Dermis microvascular lymphatic vessel endothelial cell (primary cell): ENCODE data around the gene LRRN2. TPM values are rescaled to one million over a fixed set of nuclear protein-coding genes. Genes with fewer than 3 reads are reported as not detected.
"Not testable (repeated sequence)": the region's sequence is repeated elsewhere in the genome, so short reads cannot be mapped to it uniquely, and the experiment has no call there.

Source experiments
- DNase-seq, 2 donors: peaks; one replicate each; pipeline versions ENCODE4 v3.0.0 to v3.0.0-alpha.2; 2010; ENCODE audit warnings: low read depth in 2 of 2
- total RNA-seq: library from RNA; depleted of rRNA; stranded (reverse); fragments of >200 nt; gene quantifications from 2 replicates; pipeline ENCODE4 v1.2.1, GENCODE V29; 2014

LRRN2 gene
- total RNA-seq, 1 donor from 2014 or later: 0.13 TPM

- no peak for DNase-seq
These were observed 110.0 kb downstream of the LRRN2 start for GRCh38 chr1:204575221-204576190.

GRCh38 chr1:204574865-204575163, 110.7 kb downstream of the LRRN2 start:
- no peak for DNase-seq

- no peak for DNase-seq
These were observed 111.3 kb downstream of the LRRN2 start for GRCh38 chr1:204574016-204574864.

- DNase-seq: no peak
These were observed 112.3 kb downstream of the LRRN2 start for GRCh38 chr1:204572923-204573922.

GRCh38 chr1:204571631-204572030, 113.9 kb downstream of the LRRN2 start:
- no peak for DNase-seq

GRCh38 chr1:204571128-204571527, 114.4 kb downstream of the LRRN2 start:
- no peak for DNase-seq

GRCh38 chr1:204570021-204570420, 115.5 kb downstream of the LRRN2 start:
- DNase-seq: not testable (repeated sequence)

GRCh38 chr1:204569478-204569877, 116.1 kb downstream of the LRRN2 start:
- no peak for DNase-seq

- no peak for DNase-seq
These were observed 116.8 kb downstream of the LRRN2 start for GRCh38 chr1:204568576-204569315.

Other genes starting within 250 kb of the LRRN2 start
- 11.7 and 20.5 TPM in 2 replicates for gene PIK3C2B, start 190.9 kb downstream of the LRRN2 start, total RNA-seq
- gene MDM4, start 169.3 kb downstream of the LRRN2 start, total RNA-seq: 9.2 and 17.6 TPM in 2 replicates
- under 0.01 and 0.13 TPM in 2 replicates for gene NFASC, start 185.1 kb upstream of the LRRN2 start, total RNA-seq